T1000 (cell line): ENCODE measurements around the gene AKT1.

Experiments used
- DNase-seq: peaks from one replicate; lab custom pipeline; 2025; ENCODE audit warnings: mixed read lengths; lab: John Stamatoyannopoulos, UW

AKT1 gene

GRCh38 chr14:104786091-104786586 is 9.4 kb downstream of the AKT1 start:
- no peak for DNase-seq

DNA sequence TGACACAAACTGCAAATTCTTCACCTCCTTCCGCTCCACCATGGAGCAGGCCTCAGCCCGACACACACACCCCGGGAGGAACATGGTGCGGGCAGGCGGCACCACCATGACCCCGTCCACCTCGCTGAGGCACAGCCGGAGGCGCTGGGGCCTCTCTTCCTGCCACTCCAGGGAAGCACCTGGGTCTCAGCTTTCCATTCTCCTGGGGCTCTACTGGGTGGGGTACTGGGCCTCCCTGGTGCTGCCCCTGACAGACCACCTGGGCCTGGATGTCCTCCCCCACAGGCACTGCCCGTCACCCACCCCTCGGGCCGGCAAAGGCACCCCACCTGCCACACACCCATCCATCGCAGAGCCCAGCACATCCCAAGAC is 9.9 kb downstream of the AKT1 start:
- DNase-seq: no peak

DNA sequence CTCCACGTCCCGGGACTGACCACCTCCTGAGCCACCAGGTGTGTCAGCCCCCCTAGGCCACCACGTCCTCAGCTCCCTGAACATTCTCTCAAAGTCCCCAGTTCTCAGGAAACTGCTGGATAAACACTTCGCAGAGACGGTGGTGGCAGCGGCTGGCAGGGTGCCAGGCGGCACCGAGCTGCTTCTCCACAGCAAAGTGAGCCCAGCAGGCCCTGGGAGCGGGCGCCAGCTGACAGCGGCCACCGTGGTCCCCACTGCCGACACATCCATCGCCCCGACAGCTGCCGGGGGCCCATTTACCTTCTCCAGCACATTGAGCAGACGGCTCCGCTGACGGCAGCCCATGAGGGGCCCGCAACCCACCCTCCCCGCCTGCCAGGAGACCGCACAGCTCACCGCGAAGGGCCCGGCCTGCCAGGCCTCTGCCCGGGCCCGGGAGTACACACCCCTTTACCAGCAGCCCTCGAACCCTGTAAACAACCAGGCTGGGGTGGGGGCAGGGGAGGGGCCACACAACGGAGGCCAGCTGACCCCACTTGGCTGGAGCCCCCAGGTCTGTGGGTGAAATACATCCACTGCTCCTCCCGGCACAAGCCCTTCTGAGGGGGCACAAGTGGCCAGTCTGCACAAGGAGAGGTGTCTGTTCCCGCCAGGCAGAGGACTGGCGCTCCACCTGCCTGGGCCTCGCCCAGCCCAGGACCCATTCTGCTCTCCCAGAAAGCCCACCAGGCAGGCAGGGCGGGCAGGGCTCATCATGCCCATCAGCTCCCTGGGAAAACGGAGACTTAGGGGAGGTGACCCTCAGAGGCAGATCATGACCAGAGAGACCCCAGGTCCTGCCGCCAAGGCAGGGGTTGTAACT is 10.5 kb downstream of the AKT1 start:
- no peak for DNase-seq

DNA sequence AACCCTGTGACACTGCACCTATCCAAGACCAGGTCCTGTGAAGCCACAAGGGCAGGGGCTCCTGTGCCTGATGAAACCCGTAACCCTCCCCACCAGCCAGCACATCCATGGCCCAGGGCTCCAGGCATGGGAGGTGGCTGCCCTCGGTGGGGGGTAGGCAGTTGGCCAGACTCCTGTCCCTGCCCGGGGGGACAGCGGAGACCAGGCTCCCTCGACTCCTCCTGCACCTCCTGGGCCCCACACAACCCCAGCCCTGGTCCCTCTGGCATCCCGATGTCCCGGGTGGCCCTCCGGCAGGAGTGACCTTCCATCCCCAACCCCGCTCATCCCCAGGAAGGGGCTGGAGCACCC is 11.4 kb downstream of the AKT1 start:
- DNase-seq: no peak

DNA sequence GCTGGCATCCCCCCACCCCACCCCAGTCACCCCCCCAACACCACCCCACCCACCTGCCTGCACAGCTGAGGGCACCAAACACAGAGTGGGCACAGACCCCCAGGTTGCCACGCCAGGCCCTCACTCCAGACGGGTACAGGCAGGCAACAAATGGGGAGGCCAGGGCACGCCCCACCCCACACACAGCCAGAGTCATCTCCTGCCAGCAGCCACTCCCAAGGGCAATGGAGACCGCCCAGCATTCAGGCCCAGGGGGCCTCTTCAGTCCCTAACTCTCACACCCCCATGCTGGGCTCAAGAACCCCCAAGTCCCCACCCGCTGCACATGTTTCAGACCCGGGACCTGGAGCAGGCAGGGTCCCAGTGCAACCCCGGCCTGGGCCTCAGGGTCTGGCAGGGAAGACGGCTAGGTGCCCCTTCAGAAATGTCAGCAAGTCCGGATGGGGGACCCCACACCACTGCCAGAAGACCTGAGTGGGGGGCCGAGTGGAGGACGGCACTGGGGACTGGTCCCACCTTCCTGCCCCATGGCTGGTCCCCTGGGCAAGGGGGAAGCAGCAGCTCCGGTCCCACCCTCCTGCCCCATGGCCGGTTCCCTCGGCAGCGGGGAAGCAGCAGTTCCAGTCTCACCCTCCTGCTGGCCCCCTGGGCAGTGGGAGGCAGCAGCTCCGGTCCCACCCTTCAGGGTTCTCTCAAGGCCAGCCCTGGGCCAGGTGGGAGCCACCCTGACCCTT is 11.9 kb downstream of the AKT1 start:
- no peak for DNase-seq

DNA sequence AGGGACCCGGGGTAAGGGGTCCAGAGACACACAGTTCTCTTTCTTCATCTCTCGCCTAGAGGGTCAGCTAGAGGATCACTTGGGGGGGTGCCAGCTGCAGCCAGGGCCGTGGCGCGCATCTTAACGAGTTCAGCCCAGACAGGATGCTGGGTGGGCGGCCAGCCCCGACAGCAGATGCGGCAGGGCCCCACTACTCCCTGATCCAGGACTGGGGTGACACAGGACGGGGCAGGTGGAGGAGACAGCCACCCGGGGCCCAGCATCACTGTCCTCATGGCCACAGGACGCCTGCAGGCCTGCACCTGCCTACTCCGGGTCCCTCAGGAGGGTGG is 12.8 kb downstream of the AKT1 start:
- DNase-seq: no peak

- no peak for DNase-seq
Measured at GRCh38 chr14:104782086-104782807, 13.3 kb downstream of the AKT1 start.

DNA sequence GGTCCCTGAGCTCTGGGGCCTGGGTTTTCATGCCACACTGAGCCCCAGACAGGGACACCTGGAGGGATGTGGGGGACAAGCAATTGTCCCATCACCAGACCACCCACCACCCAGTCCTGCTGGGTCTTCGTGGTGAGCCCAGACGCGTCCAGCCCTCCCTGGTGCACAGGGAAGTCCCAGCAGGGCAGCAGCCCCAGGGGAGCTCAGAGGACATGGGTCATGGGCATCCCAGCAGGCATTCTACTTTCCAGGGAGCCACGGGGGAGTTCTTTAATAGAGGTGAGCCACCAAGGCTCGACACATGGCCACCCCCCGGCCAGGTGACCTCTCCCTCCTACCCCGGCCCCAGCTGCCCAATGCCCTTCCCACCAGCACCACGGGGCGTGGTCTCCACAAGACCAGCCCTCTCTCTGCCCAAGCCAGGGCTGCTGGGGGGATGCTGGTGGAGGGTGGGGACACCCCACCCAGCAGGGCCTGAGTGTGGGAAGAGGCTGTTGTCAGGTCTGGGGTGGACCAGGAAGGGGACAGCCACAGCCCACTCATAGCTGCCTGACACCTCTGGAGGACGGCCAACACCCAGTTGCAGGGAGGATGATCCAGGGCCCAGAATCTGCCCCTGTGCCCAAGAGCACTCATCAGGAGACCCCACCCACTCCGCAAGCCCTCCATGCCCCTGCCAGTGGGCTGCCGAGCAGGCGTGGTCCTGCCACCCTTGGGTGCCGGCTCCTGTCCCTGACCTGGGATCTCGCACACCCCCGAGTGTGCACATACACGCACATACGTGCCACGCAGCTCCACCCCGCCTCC is 14.1 kb downstream of the AKT1 start:
- DNase-seq: no peak

- DNase-seq: no peak
Measured at GRCh38 chr14:104780513-104781030, 15.0 kb downstream of the AKT1 start.

DNA sequence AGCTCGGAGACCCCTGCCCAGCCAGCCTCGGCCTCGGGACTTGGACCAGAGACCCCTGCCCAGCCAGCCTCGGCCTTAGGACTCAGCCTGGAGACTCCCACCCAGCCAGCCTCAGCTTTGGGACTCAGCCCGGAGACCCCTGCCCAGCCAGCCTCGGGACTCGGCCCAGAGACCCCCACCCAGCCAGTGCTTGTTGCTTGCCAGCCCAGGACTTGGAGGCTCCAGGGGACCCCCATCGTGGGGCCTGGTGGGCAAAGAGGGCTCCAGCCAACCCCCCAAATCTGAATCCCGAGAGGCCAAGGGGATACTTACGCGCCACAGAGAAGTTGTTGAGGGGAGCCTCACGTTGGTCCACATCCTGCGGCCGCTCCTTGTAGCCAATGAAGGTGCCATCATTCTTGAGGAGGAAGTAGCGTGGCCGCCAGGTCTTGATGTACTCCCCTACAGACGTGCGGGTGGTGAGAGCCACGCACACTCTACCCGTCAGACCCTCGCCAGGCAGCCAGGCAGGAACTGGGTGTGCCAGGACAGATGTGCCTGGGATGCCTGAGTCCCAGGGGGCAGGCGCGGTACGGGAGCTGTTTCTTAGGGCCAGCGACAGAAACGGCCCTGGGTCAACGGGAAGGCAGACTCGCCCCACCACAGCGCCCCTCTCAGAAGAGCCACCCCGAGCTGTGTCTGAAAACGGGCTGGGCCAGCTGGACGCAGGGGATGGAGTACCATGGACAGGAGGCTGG is 15.6 kb downstream of the AKT1 start:
- DNase-seq: no peak

GRCh38 chr14:104778694-104779331 is 16.7 kb downstream of the AKT1 start:
- DNase-seq: no peak

- no peak for DNase-seq
Measured at GRCh38 chr14:104777808-104778249, 17.7 kb downstream of the AKT1 start.

GRCh38 chr14:104776961-104777807 is 18.4 kb downstream of the AKT1 start:
- DNase-seq: no peak

DNA sequence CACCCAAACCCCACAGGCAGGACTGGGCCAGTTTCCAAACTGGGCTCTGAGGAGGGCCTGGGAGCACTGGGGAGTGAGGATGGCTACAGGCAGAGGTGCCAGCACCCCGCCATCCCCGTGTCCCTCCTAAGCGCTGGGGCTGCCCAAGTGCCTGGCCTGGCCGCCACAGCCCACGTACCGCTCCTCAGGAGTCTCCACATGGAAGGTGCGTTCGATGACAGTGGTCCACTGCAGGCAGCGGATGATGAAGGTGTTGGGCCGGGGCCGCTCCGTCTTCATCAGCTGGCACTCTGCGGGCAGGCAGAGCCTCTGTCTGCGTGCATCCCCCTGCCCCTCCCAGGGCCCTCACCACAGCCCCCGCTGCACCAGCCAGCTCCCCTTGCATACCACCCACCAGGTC is 19.1 kb downstream of the AKT1 start:
- no peak for DNase-seq

GRCh38 chr14:104775073-104775489 is 20.5 kb downstream of the AKT1 start:
- DNase-seq: no peak

- DNase-seq: no peak
Measured at GRCh38 chr14:104774453-104775072, 21.0 kb downstream of the AKT1 start.

DNA sequence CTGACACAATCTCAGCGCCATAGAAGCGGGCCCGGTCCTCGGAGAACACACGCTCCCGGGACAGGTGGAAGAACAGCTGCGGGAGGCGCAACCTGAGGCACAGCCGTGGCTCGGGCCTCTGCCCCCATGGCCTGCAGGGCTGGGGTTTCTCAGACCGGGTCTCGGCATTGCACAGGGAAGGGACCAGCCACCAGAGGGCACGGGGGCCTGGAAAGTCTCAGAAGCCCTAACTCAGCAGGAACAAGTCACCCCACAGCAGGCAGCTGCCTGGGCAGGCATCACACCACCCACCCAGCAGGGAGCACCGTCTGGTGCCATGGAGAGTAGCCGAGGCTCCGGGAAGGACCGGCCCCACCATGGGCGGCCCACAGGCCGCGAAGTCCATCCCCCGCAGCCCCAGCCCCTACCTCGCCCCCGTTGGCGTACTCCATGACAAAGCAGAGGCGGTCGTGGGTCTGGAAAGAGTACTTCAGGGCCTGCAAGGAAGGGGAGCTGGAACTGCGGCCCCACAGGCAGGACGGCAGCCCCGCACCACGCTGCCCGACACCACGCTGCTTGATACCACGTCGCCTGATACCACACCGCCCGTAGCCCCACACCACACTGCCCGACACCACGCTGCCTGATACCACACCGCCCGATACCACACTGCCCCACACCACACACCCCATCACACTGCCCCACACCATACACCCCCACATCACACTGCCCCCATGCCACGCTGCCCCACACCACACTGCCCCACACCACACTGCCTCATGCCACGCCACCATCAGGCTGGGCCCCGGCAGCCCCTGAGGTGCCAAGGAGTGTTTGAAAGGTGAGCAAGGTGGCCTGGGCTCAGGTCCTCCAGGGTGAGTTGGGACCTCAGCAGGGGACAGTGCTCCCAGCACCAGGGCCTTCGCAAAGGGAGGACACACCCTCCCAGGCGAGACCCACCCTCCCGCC is 21.8 kb downstream of the AKT1 start:
- no peak for DNase-seq
